Gastroesophageal sphincter (tissue), 4 donors: ENCODE data around the gene LUC7L3. TPM values are rescaled to one million over a fixed set of nuclear protein-coding genes. Genes with fewer than 3 reads are reported as not detected.

ENCODE experiments used
- ATAC-seq: fragments of 150-250 bp; one replicate; pipeline ENCODE4 v1.9.1; 2016; ENCODE audit warnings: mild to moderate bottlenecking, moderate library complexity
- H3K27ac ChIP-seq, 4 donors: fragments of 200-600 bp; sonication (generic) in 3 of 4; 1 replicate in 3 of 4; 2 replicates in 1 of 4; pipeline ENCODE4 v1.5.1; 2016 to 2019
- H3K27me3 ChIP-seq: fragments of 200-600 bp; sonication (generic); one replicate; pipeline ENCODE4 v1.5.1; 2019
- H3K36me3 ChIP-seq, 2 donors: fragments of 200-600 bp; sonication (generic); one replicate each; pipeline ENCODE4 v1.5.1; 2019; ENCODE audit warnings: control low read depth in 1 of 2
- H3K4me1 ChIP-seq, 3 donors: fragments of 200-600 bp; sonication (generic); 1 replicate in 2 of 3; 2 replicates in 1 of 3; pipeline ENCODE4 v1.5.1; 2016 to 2019; ENCODE audit warnings: control low read depth in 2 of 3
- H3K4me3 ChIP-seq, 2 donors: fragments of 200-600 bp; sonication (generic); one replicate each; pipeline ENCODE4 v1.5.1; 2019; ENCODE audit warnings: mild to moderate bottlenecking in 1 of 2, moderate library complexity in 1 of 2
- H3K9me3 ChIP-seq, 3 donors: fragments of 200-600 bp; sonication (generic); one replicate each; pipeline ENCODE4 v1.5.1; 2017 to 2019; ENCODE audit warnings: control low read depth in 2 of 3
- EP300 ChIP-seq: sonication (generic); formaldehyde crosslinking; IDR thresholded peaks from one replicate; pipeline ENCODE4 v1.6.1; 2017; ENCODE audit warnings: antibody characterized with exemption, mild to moderate bottlenecking
- POLR2A ChIP-seq, 2 donors: fragments of 450-650 bp; IDR thresholded peaks; one replicate each; pipeline ENCODE4 v1.6.1; 2017; ENCODE audit warnings: antibody characterized with exemption in 2 of 2, mild to moderate bottlenecking in 2 of 2, moderate library complexity in 1 of 2
- POLR2AphosphoS5 ChIP-seq: sonication (generic); formaldehyde crosslinking; IDR thresholded peaks from one replicate; pipeline ENCODE4 v1.6.1; 2017; ENCODE audit warnings: antibody characterized with exemption
- WGBS, 2 donors: methylation state at CpG; one replicate each; pipeline ENCODE4 v1.1.5; 2018; ENCODE audit warnings: low coverage in 1 of 2; 5-methylcytosine and 5-hydroxymethylcytosine counted together
- total RNA-seq, 4 donors: library from RNA; depleted of rRNA; stranded (reverse); fragments of >200 nt; gene quantifications; one replicate each; pipeline ENCODE4 v1.1.0, GENCODE V29; 2016
- TF ChIP-seq, protein P1 (sequence below), 4 experiments: fragments of 200-600 bp in 2 of 4; fragments of 450-650 bp in 2 of 4; sonication (generic) in 1 of 4; IDR thresholded peaks; one replicate each; pipeline ENCODE4 v1.5.1; 2017 to 2019; ENCODE audit warnings: antibody characterized with exemption in 4 of 4, mild to moderate bottlenecking in 2 of 4, moderate library complexity in 2 of 4

Gene LUC7L3
- total RNA-seq, 4 donors from 2014 or later: 40.1 to 134 (median 54.6) TPM

DNA sequence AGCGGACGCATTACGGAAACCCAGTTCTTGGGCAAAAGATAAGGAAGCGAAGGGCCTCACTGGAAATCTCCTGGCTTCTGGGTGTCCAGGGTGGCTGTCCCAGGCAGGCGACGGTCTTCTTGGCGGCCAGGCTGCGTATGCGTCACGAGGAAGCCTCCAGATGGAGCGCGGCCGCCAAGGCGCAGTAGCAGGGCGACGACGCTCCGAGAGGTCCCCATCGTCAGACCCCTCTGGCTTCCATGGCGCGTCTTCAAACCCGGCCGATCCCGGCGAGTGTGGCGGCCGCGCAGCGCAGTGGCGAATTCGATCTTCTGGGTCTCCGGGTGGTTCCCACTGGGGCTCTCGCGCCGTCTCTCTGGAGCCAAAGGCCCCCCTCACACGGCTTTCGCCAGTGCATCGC lies 61.8 kb downstream of the LUC7L3 start:
- Histone ChIP-seq H3K36me3 (no peaks in the 10 kb centered on the region), H3K9me3 (no peaks in the 10 kb centered on the region), H3K27me3 (no peaks in the 10 kb centered on the region), H3K4me1 (peaks cover 0 to 15% (median 7%) of the 10 kb centered on the region in 3 donors), H3K4me3 (peak overlapping the region in 1 of 2 donors; percentile 7), H3K27ac (no peak overlapping the region)
- no peak for ATAC-seq
- TF ChIP-seq POLR2A (IDR thresholded peaks at IDR 0.05): no peak
- no peak for TF ChIP-seq POLR2AphosphoS5
- no peak for TF ChIP-seq EP300
- TF ChIP-seq, protein P1, sequence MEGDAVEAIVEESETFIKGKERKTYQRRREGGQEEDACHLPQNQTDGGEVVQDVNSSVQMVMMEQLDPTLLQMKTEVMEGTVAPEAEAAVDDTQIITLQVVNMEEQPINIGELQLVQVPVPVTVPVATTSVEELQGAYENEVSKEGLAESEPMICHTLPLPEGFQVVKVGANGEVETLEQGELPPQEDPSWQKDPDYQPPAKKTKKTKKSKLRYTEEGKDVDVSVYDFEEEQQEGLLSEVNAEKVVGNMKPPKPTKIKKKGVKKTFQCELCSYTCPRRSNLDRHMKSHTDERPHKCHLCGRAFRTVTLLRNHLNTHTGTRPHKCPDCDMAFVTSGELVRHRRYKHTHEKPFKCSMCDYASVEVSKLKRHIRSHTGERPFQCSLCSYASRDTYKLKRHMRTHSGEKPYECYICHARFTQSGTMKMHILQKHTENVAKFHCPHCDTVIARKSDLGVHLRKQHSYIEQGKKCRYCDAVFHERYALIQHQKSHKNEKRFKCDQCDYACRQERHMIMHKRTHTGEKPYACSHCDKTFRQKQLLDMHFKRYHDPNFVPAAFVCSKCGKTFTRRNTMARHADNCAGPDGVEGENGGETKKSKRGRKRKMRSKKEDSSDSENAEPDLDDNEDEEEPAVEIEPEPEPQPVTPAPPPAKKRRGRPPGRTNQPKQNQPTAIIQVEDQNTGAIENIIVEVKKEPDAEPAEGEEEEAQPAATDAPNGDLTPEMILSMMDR (IDR thresholded peaks at IDR 0.05): no peak
- 42% methylated on average over 11 of the region's 38 CpGs; no CpG with 5 or more reads in 1 of the 2 donors for WGBS, 2 donors

DNA sequence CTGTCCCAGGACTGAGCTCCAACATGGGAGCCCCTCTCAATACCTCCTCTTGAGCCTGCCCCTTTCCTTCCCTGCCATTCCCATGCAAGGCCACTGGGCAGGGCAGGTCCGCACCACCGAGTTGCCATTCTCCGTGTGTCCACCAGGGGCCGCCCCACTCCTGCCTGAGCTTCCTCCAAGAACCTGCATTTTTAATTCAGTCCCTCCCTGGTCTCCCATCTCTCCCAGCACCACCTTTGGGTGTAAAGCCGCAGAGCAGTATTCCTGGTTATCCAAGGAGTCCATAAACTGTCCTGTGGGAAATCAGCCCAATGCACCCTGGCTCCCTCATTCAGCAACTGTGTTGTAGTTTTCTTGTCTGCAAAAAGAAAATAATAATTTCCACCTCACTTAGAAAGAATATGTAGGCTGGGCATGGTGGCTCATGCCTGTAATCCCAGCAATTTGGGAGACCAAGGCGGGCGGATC lies 63.8 kb downstream of the LUC7L3 start:
- TF ChIP-seq, protein P1 (IDR thresholded peaks at IDR 0.05): peak; percentile 98 to 100 (median 99)
- no peak for TF ChIP-seq POLR2A (IDR thresholded peaks at IDR 0.05)
- H3K27ac ChIP-seq: no peak overlapping the region
- H3K27me3 ChIP-seq: no peaks in the 10 kb centered on the region
- H3K4me1 ChIP-seq: peaks cover 0 to 26% (median 9%) of the 10 kb centered on the region in 3 donors
- WGBS, 2 donors: 3 to 31% methylated on average over 4 of the region's 7 CpGs
- no peaks in the 10 kb centered on the region for H3K9me3 ChIP-seq
- H3K4me3 ChIP-seq: no peak overlapping the region
- H3K36me3 ChIP-seq: no peaks in the 10 kb centered on the region
- peak; percentile 75 for ATAC-seq

DNA sequence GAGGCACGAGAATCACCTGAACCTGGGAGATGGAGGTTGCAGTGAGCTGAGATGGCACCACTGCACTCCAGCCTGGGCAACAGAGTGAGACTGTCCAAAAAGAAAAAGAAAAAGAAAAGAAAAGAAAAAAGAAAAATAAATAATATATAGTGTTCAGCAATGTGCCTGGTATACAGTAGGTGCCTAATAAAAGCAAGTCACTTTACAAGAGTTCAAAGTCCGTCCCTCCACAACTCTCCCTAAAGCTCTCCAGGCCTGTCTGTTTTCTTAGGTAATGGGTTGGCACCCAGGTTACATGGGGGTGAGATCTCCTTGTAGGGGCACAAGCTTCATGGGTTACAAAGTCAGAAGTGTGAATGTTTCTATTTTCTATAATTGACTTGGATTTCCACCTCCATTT lies 64.5 kb downstream of the LUC7L3 start:
- ATAC-seq: no peak
- H3K9me3 ChIP-seq: no peaks in the 10 kb centered on the region
- no peaks in the 10 kb centered on the region for H3K36me3 ChIP-seq
- no peak overlapping the region for H3K27ac ChIP-seq
- 78 to 82% methylated on average over 1 to 2 of the region's 2 CpGs for WGBS, 2 donors
- TF ChIP-seq, protein P1 (IDR thresholded peaks at IDR 0.05): no peak
- TF ChIP-seq POLR2A (IDR thresholded peaks at IDR 0.05) (no peak), EP300 (no peak), POLR2AphosphoS5 (no peak)
- H3K4me3 ChIP-seq: no peak overlapping the region
- no peaks in the 10 kb centered on the region for H3K27me3 ChIP-seq
- peaks cover 0 to 26% (median 9%) of the 10 kb centered on the region in 3 donors for H3K4me1 ChIP-seq

DNA sequence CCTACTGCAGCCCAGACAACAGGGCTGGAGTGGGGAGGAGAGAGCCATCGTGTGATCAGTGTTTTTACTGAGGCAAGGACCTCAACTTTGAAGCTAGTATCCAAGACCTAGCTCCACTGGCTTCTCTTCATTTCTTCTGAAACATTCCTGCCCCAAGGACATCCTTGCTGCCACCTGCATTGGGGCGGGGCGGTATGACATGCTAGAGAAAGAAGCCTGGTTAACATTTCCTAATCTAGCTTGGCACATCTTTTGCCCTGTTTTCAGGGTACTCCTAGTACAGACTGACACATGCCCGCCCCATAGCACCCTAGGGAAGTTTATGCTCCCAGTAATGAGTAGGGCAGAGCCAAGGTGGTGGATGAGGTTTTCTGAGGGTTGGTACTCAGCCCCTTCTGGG lies 65.7 kb downstream of the LUC7L3 start:
- no peaks in the 10 kb centered on the region for H3K27me3 ChIP-seq
- H3K4me3 ChIP-seq: no peak overlapping the region
- H3K36me3 ChIP-seq: no peaks in the 10 kb centered on the region
- ATAC-seq: no peak
- 67% methylated on average over 3 of the region's 4 CpGs; no CpG with 5 or more reads in 1 of the 2 donors for WGBS, 2 donors
- no peaks in the 10 kb centered on the region for H3K9me3 ChIP-seq
- no peak overlapping the region for H3K27ac ChIP-seq
- peaks cover 0 to 26% (median 9%) of the 10 kb centered on the region in 3 donors for H3K4me1 ChIP-seq
- TF ChIP-seq, protein P1 (IDR thresholded peaks at IDR 0.05): no peak
- no peak for TF ChIP-seq POLR2AphosphoS5
- TF ChIP-seq EP300: no peak
- no peak for TF ChIP-seq POLR2A (IDR thresholded peaks at IDR 0.05)

DNA sequence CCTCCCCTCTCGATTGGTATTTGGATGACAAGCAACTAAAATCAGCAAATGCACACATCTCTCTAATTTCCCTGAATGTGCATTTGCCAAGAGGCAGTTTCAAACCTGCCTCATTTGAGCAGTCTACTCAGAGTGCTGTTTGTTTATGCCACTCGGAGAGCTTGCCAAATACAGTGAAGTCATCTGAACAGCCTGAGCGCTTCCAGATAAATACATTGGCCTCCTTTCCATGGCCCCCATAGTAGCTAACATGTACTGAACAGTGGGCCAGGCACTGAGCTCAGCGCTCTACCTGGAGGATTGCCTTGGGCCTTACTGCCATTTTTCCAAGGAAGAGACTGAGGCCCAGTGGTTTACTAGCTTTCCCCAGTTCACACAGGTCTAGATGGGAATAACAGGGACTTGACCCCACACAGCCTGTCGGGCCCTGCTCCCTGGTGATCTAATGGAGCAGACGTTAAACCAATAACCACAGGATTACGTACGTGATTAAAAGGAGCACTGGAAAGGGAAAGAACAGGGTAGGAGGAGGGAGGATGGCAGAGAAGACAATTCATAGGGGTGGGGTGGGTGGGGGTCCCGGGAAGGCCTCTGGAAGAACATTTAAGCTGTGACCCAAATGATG lies 66.7 kb downstream of the LUC7L3 start:
- no peak for TF ChIP-seq EP300
- peak; percentile 28 for TF ChIP-seq POLR2AphosphoS5

More for the DNA sequence above, 66.7 kb downstream of the LUC7L3 start:
- Histone ChIP-seq H3K27me3 (no peaks in the 10 kb centered on the region), H3K27ac (peak overlapping the region in 3 of 4 donors; percentile 53 to 58 (median 54)), H3K4me3 (no peak overlapping the region), H3K36me3 (no peaks in the 10 kb centered on the region), H3K9me3 (no peaks in the 10 kb centered on the region), H3K4me1 (peaks cover 0 to 26% (median 9%) of the 10 kb centered on the region in 3 donors)
- ATAC-seq: peak; percentile 55
- WGBS, 2 donors: 21 to 30% methylated on average over 2 to 7 of the region's 9 CpGs
